Parathyroid adenoma (tissue), 2 donors: ENCODE data around the gene QRICH2.
"Not testable (repeated sequence)": the region's sequence is repeated elsewhere in the genome, so short reads cannot be mapped to it uniquely, and the experiment has no call there.

Experiments used
- H2AFZ ChIP-seq: fragments of 300-600 bp; sonication (generic); one replicate; pipeline ENCODE4 v1.7.0; 2017; ENCODE audit warnings: antibody characterized with exemption, mild to moderate bottlenecking
- H3K27ac ChIP-seq: fragments of 300-600 bp; sonication (generic); one replicate; pipeline ENCODE4 v1.7.0; 2017
- H3K27me3 ChIP-seq: fragments of 300-600 bp; sonication (generic); one replicate; pipeline ENCODE4 v1.7.0; 2017; ENCODE audit warnings: low read length; ENCODE audit not compliant: control insufficient read depth, insufficient read depth
- H3K36me3 ChIP-seq: fragments of 300-600 bp; sonication (generic); one replicate; pipeline ENCODE4 v1.7.0; 2017; ENCODE audit warnings: low read length; ENCODE audit not compliant: control insufficient read depth, insufficient read depth
- H3K4me1 ChIP-seq: fragments of 300-600 bp; sonication (generic); one replicate; pipeline ENCODE4 v1.7.0; 2017; ENCODE audit warnings: control low read depth
- H3K4me2 ChIP-seq: fragments of 300-600 bp; sonication (generic); one replicate; pipeline ENCODE4 v1.7.0; 2017; ENCODE audit warnings: low read length
- H3K4me3 ChIP-seq: fragments of 300-600 bp; sonication (generic); one replicate; pipeline ENCODE4 v1.7.0; 2017; ENCODE audit warnings: low read depth, low read length
- H3K79me2 ChIP-seq: fragments of 300-600 bp; sonication (generic); one replicate; pipeline ENCODE4 v1.7.0; 2017; ENCODE audit warnings: control low read depth
- H3K9ac ChIP-seq: fragments of 300-600 bp; sonication (generic); one replicate; pipeline ENCODE4 v1.7.0; 2017; ENCODE audit warnings: mild to moderate bottlenecking
- H3K9me3 ChIP-seq: fragments of 300-600 bp; sonication (generic); one replicate; pipeline ENCODE4 v1.7.0; 2017; ENCODE audit warnings: low read length; ENCODE audit not compliant: control insufficient read depth
- CTCF ChIP-seq: fragments of 300-600 bp; sonication (generic); IDR thresholded peaks from one replicate; pipeline ENCODE4 v1.7.0; 2017; ENCODE audit warnings: antibody characterized with exemption, mild to moderate bottlenecking
- donor health status: primary hyperparathyroidism.

Gene QRICH2

GRCh38 chr17:76350463-76350862 lies 42.4 kb upstream of the QRICH2 start:
- no peak overlapping the region for H3K9ac ChIP-seq
- no peaks in the 10 kb centered on the region for H3K27me3 ChIP-seq
- H3K27ac ChIP-seq = no peak overlapping the region
- no peak for TF ChIP-seq CTCF
- no peak overlapping the region for H2AFZ ChIP-seq
- no peaks in the 10 kb centered on the region for H3K9me3 ChIP-seq
- H3K36me3 ChIP-seq = no peaks in the 10 kb centered on the region
- no peak overlapping the region for H3K4me3 ChIP-seq
- no peak overlapping the region for H3K4me2 ChIP-seq
- H3K79me2 ChIP-seq = peaks cover 20% of the 10 kb centered on the region
- no peaks in the 10 kb centered on the region for H3K4me1 ChIP-seq

GRCh38 chr17:76346936-76347335 lies 38.9 kb upstream of the QRICH2 start:
- not testable (repeated sequence) for H2AFZ ChIP-seq, H3K4me2 ChIP-seq, H3K4me1 ChIP-seq, H3K9ac ChIP-seq, H3K36me3 ChIP-seq, H3K9me3 ChIP-seq, H3K4me3 ChIP-seq, H3K27me3 ChIP-seq, H3K27ac ChIP-seq
- peaks cover 14% of the 10 kb centered on the region for H3K79me2 ChIP-seq

GRCh38 chr17:76345377-76345974 lies 37.4 kb upstream of the QRICH2 start:
- no peaks in the 10 kb centered on the region for H3K4me1 ChIP-seq
- H3K9me3 ChIP-seq = no peaks in the 10 kb centered on the region
- no peaks in the 10 kb centered on the region for H3K36me3 ChIP-seq
- H3K79me2 ChIP-seq = peaks cover 8% of the 10 kb centered on the region
- H3K27me3 ChIP-seq = no peaks in the 10 kb centered on the region
- H3K27ac ChIP-seq = no peak overlapping the region
- H3K4me3 ChIP-seq = no peak overlapping the region
- no peak overlapping the region for H2AFZ ChIP-seq
- H3K4me2 ChIP-seq = no peak overlapping the region
- H3K9ac ChIP-seq = no peak overlapping the region
- TF ChIP-seq CTCF = no peak

GRCh38 chr17:76343106-76343505 lies 35.0 kb upstream of the QRICH2 start:
- H3K4me3 ChIP-seq = no peak overlapping the region
- no peaks in the 10 kb centered on the region for H3K36me3 ChIP-seq
- H3K27me3 ChIP-seq = no peaks in the 10 kb centered on the region
- TF ChIP-seq CTCF = no peak
- no peak overlapping the region for H2AFZ ChIP-seq
- no peak overlapping the region for H3K4me2 ChIP-seq
- no peaks in the 10 kb centered on the region for H3K9me3 ChIP-seq
- H3K27ac ChIP-seq = no peak overlapping the region
- no peaks in the 10 kb centered on the region for H3K4me1 ChIP-seq
- H3K79me2 ChIP-seq = peaks cover 11% of the 10 kb centered on the region
- no peak overlapping the region for H3K9ac ChIP-seq

- H3K4me3 ChIP-seq = no peak overlapping the region
- no peak overlapping the region for H3K9ac ChIP-seq
- H2AFZ ChIP-seq = no peak overlapping the region
- no peaks in the 10 kb centered on the region for H3K27me3 ChIP-seq
- no peaks in the 10 kb centered on the region for H3K4me1 ChIP-seq
- no peaks in the 10 kb centered on the region for H3K36me3 ChIP-seq
- no peak overlapping the region for H3K27ac ChIP-seq
- H3K9me3 ChIP-seq = no peaks in the 10 kb centered on the region
- TF ChIP-seq CTCF = no peak
- no peak overlapping the region for H3K4me2 ChIP-seq
- peaks cover 10% of the 10 kb centered on the region for H3K79me2 ChIP-seq
Measured at GRCh38 chr17:76341301-76341700, 33.2 kb upstream of the QRICH2 start.
